ENCODE measurements around the gene NDOR1. TPM values are rescaled to one million over a fixed set of nuclear protein-coding genes. Genes with fewer than 3 reads are reported as not detected.

NDOR1 gene
- polyA plus RNA-seq, 3 donors: 4.4 to 26.9 (median 5.2) TPM

DNA sequence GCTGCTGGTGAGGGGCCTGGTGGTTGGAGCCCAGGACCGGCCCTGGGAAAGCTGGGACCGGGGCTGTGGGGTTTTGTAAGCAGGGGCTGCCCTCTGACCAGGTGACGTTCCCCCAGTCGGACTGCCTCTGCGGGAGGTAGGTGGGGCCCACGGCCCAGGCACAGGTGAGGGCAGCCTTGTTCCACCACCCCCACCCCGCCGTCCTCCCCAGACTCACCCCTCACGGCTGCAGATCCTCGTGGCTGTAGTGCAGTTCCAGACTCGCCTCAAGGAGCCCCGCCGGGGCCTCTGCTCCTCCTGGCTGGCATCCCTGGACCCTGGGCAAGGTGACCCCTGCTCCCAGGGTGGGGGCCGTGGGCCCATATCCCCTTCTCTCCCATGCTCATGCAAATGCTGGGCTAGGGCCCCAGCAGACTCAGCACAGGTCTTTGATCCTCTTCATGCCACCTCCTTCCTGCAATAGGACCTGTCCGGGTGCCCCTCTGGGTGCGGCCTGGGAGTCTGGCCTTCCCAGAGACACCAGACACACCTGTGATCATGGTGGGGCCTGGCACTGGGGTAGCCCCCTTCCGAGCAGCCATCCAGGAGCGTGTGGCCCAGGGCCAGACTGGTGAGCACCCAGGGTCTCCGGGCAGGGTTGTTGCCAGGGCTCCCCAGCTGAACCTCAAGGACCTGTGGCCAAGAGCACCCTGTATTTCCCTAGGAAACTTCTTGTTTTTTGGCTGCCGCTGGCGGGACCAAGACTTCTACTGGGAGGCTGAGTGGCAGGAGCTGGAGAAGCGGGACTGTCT is 9.9 kb downstream of the NDOR1 start:
- peaks cover 3 to 4% (median 4%) of the 10 kb centered on the region in 3 donors for H3K27me3 Mint-ChIP-seq (ENCODE audit: low read depth in 3 of 3)
- WGBS (ENCODE audit: insufficient coverage): 97% methylated on average over 17 of the region's 22 CpGs
- Histone ChIP-seq H4K20me1 (ENCODE audit: insufficient read depth, low read length) (no peaks in the 10 kb centered on the region), H3K79me2 (ENCODE audit: insufficient read depth, low read length) (no peaks in the 10 kb centered on the region), H3K36me3 (replicated peaks in 1 of 2; ENCODE audit: control insufficient read depth in 1 of 2, insufficient read depth in 2 of 2, low read length in 2 of 2) (peaks cover 30 to 34% of the 10 kb centered on the region in 2 donors), H3K4me3 (replicated peaks in 1 of 3; ENCODE audit: low read depth in 2 of 3, low read length in 3 of 3) (no peak overlapping the region), H3K4me2 (replicated peaks; ENCODE audit: extremely low read depth, low read length, poor library complexity, severe bottlenecking) (no peak overlapping the region), H3K9ac (ENCODE audit: insufficient read depth, low read length, poor library complexity, severe bottlenecking) (no peak overlapping the region), H2AFZ (ENCODE audit: insufficient read depth, low read depth, low read length, poor library complexity, severe bottlenecking) (no peak overlapping the region), H3K9me3 (replicated peaks in 1 of 2; ENCODE audit: control insufficient read depth in 1 of 2, insufficient read depth in 1 of 2, low read length in 2 of 2) (no peaks in the 10 kb centered on the region), H3K27ac (ENCODE audit: low read depth in 1 of 2, low read length in 2 of 2) (no peak overlapping the region), H3K4me1 (ENCODE audit: control insufficient read depth in 1 of 2, insufficient read depth in 2 of 2, low read length in 2 of 2) (peaks cover 4 to 19% of the 10 kb centered on the region in 2 donors), H3K27me3 (ENCODE audit: control insufficient read depth in 2 of 2, insufficient read depth in 2 of 2, low read length in 2 of 2) (peaks cover 0 to under 1% of the 10 kb centered on the region in 2 donors)
- intact Hi-C loops (cut with micrococcal nuclease): no loop called here
- TF ChIP-seq, protein P1, sequence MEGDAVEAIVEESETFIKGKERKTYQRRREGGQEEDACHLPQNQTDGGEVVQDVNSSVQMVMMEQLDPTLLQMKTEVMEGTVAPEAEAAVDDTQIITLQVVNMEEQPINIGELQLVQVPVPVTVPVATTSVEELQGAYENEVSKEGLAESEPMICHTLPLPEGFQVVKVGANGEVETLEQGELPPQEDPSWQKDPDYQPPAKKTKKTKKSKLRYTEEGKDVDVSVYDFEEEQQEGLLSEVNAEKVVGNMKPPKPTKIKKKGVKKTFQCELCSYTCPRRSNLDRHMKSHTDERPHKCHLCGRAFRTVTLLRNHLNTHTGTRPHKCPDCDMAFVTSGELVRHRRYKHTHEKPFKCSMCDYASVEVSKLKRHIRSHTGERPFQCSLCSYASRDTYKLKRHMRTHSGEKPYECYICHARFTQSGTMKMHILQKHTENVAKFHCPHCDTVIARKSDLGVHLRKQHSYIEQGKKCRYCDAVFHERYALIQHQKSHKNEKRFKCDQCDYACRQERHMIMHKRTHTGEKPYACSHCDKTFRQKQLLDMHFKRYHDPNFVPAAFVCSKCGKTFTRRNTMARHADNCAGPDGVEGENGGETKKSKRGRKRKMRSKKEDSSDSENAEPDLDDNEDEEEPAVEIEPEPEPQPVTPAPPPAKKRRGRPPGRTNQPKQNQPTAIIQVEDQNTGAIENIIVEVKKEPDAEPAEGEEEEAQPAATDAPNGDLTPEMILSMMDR (IDR thresholded peaks at IDR 0.05): no peak
- H3K4me3 Mint-ChIP-seq: no peak overlapping the region
- peaks cover 5% of the 10 kb centered on the region for H3K4me1 Mint-ChIP-seq
- DNase-seq: no peak
- no peak overlapping the region for H3K27ac Mint-ChIP-seq
- H3K36me3 Mint-ChIP-seq: peaks cover 17 to 40% of the 10 kb centered on the region in 2 donors
- H3K9me3 Mint-ChIP-seq: no peaks in the 10 kb centered on the region

DNA sequence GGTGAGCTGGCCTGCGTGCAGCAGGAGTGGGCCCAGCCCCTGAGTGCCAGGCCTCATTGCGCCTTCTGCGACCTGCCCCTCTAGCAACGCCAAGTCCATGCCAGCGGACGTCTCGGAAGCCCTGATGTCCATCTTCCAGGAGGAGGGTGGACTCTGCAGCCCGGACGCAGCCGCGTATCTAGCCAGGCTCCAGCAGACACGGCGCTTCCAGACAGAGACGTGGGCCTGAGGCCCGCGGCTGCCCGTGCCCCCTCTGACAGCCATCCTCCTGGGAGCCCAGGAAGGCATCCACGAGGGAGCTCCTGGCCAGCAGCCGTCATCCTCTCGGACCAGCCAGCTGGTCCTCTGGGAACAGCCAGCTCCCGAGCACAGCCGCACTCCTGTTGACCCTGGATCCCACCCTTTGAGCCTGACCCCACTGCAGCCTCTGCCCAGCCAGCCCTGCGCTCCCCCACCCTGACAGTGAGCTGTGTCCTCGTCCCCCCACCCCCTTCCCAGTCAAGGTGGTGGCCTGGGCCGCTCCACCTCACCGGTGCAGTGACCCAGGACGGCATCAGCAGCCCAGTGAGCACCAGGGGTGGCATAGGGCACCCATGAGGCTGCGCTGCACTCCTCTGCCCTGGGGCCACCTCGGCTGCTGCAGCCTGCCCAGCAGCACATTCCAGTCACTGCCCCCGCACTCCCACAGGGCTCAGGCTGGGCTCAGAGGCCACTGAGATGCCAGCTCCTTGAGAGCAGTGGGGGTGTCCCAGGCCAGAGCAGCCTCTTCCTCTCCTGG is 10.9 kb downstream of the NDOR1 start:
- H3K36me3 Mint-ChIP-seq: peaks cover 16 to 30% of the 10 kb centered on the region in 2 donors
- H3K9ac ChIP-seq (ENCODE audit: insufficient read depth, low read length, poor library complexity, severe bottlenecking): no peak overlapping the region
- TF ChIP-seq, protein P1 (IDR thresholded peaks at IDR 0.05): no peak
- no peak overlapping the region for H3K4me2 ChIP-seq (replicated peaks; ENCODE audit: extremely low read depth, low read length, poor library complexity, severe bottlenecking)
- H3K27ac Mint-ChIP-seq: no peak overlapping the region
- no peaks in the 10 kb centered on the region for H3K79me2 ChIP-seq (ENCODE audit: insufficient read depth, low read length)
- H3K4me1 Mint-ChIP-seq: peaks cover 5% of the 10 kb centered on the region
- no peak overlapping the region for H3K27ac ChIP-seq (ENCODE audit: low read depth in 1 of 2, low read length in 2 of 2)
- H3K9me3 ChIP-seq (replicated peaks in 1 of 2; ENCODE audit: control insufficient read depth in 1 of 2, insufficient read depth in 1 of 2, low read length in 2 of 2): no peaks in the 10 kb centered on the region
- no peak overlapping the region for H3K4me3 ChIP-seq (replicated peaks in 1 of 3; ENCODE audit: low read depth in 2 of 3, low read length in 3 of 3)
- H2AFZ ChIP-seq (ENCODE audit: insufficient read depth, low read depth, low read length, poor library complexity, severe bottlenecking): no peak overlapping the region
- peaks cover 0 to 9% of the 10 kb centered on the region in 2 donors for H3K27me3 ChIP-seq (ENCODE audit: control insufficient read depth in 2 of 2, insufficient read depth in 2 of 2, low read length in 2 of 2)
- DNase-seq: no peak
- intact Hi-C loops (cut with micrococcal nuclease): no loop called here
- no peaks in the 10 kb centered on the region for H4K20me1 ChIP-seq (ENCODE audit: insufficient read depth, low read length)
- peaks cover 30 to 33% of the 10 kb centered on the region in 2 donors for H3K36me3 ChIP-seq (replicated peaks in 1 of 2; ENCODE audit: control insufficient read depth in 1 of 2, insufficient read depth in 2 of 2, low read length in 2 of 2)
- no peaks in the 10 kb centered on the region for H3K9me3 Mint-ChIP-seq
- H3K27me3 Mint-ChIP-seq (ENCODE audit: low read depth in 3 of 3): peaks cover 3 to 10% (median 10%) of the 10 kb centered on the region in 3 donors
- 97% methylated on average over 30 of the region's 30 CpGs for WGBS (ENCODE audit: insufficient coverage)
- H3K4me3 Mint-ChIP-seq: no peak overlapping the region
- peaks cover 4 to 20% of the 10 kb centered on the region in 2 donors for H3K4me1 ChIP-seq (ENCODE audit: control insufficient read depth in 1 of 2, insufficient read depth in 2 of 2, low read length in 2 of 2)

All from CD14-positive monocyte (primary cell).